Pancreas (tissue), 10 donors: Measurements from ENCODE around the gene SBNO2. TPM values are rescaled to one million over a fixed set of nuclear protein-coding genes. Genes with fewer than 3 reads are reported as not detected.
"Not testable (repeated sequence)": the region's sequence is repeated elsewhere in the genome, so short reads cannot be mapped to it uniquely, and the experiment has no call there.

Source experiments
- ATAC-seq, 4 donors: fragments of 200-7000 bp; cut with Tn5 transposase; one replicate each; pipeline versions ENCODE4 v1.8.0 to v1.9.1; 2020; ENCODE audit warnings: mild to moderate bottlenecking in 4 of 4, moderate library complexity in 4 of 4
- DNase-seq, 6 donors: peaks; one replicate each; pipeline ENCODE4 v3.0.0-alpha.2; 2020
- FAIRE-seq: peaks from 2 replicates; lab custom pipeline; 2012; peaks lifted over from hg19 to GRCh38; lab: Jason Lieb, UNC
- H3K27ac ChIP-seq, 4 donors: fragments of 200-600 bp; sonication (generic); 1 replicate in 3 of 4; 2 replicates in 1 of 4; pipeline versions ENCODE4 v1.5.0 to v1.8.0; 2020
- H3K27me3 ChIP-seq, 4 donors: fragments of 200-600 bp; one replicate each; pipeline ENCODE4 v1.8.0; 2021
- H3K36me3 ChIP-seq, 3 donors: fragments of 200-600 bp; sonication (generic) in 1 of 3; one replicate each; pipeline versions ENCODE4 v1.5.0 to v1.8.0; 2020 to 2021
- H3K4me1 ChIP-seq, 3 donors: fragments of 200-600 bp; one replicate each; pipeline ENCODE4 v1.8.0; 2021
- H3K4me3 ChIP-seq, 4 donors: fragments of 200-600 bp; sonication (generic) in 2 of 4; one replicate each; pipeline versions ENCODE4 v1.5.0 to v1.8.0; 2020 to 2021
- H3K9me3 ChIP-seq, 4 donors: fragments of 200-600 bp; one replicate each; pipeline ENCODE4 v1.8.0; 2021
- CTCF ChIP-seq, 4 donors: fragments of 200-600 bp; sonication (generic) in 3 of 4; IDR thresholded peaks; one replicate each; pipeline versions ENCODE4 v1.5.0 to v1.8.0; 2021; ENCODE audit warnings: antibody characterized with exemption in 4 of 4
- WGBS, 2 donors: extraction: QIAGEN DNeasy Blood & Tissue Kit; methylation state at CpG; one replicate each; pipeline ENCODE4 v1.1.7; 2013; 5-methylcytosine and 5-hydroxymethylcytosine counted together
- intact Hi-C, 3 donors: fragments of 100-400 bp; cut with DNase I; formaldehyde crosslinking; loops; one replicate each; pipeline versions ENCODE4 v1.11.1 to v1.14.2; 2022
- polyA plus RNA-seq, 2 donors: library from polyadenylated mRNA; stranded (reverse); fragments of 200-250 nt; gene quantifications; one replicate each; pipeline ENCODE4 v1.2.3, GENCODE V29; 2013
- total RNA-seq, 6 donors: library from RNA; stranded (reverse); fragmentation: NEBNext Ultra II Directional in 4 of 6; extraction: Animal tissue kit (Norgen Biotek cat#: 25700) in 4 of 6; gene quantifications; one replicate each; pipeline versions ENCODE4 v1.2.1 to v1.2.4, GENCODE V29; 2021 to 2023
- donor health status: healthy with polysubstance abuse.
- donor health status: DM: no; HTN: no; CAD: no; lungs with moderate emphysema.
- donor health status: DM: no; HTN: no; CAD: no.
- donor health status: control.
- donor health status: control.
- donor health status: Bipolar disorder and iron deficiency.
- donor health status: DM: yes; HTN: yes; CAD: no.
- donor health status: DM: no; HTN: no; CAD: no.
- donor health status: DM: no; HTN: no; CAD: no.
- donor health status: DM: yes; HTN: yes; CAD: no.

Gene SBNO2
- total and polyA plus RNA-seq, 8 donors = 16.8 to 53.9 (median 27.4) TPM

GRCh38 chr19:1213391-1214286, 39.6 kb upstream of the SBNO2 start:
- intact Hi-C loops = no loop called here
- peaks cover 27 to 49% (median 42%) of the 10 kb centered on the region in 3 donors for H3K4me1 ChIP-seq
- peak in 3 of 4 donors; percentile 25 to 65 (median 31) for ATAC-seq
- FAIRE-seq = no peak
- H3K9me3 ChIP-seq = no peaks in the 10 kb centered on the region
- DNase-seq = peak in 3 of 6 donors; percentile 61 to 77 (median 61)
- WGBS, 2 donors = 72 to 75% methylated on average over 39 of the region's 39 CpGs
- peak overlapping the region; percentile 36 to 88 (median 71) for H3K27ac ChIP-seq
- no peaks in the 10 kb centered on the region for H3K27me3 ChIP-seq
- no peak overlapping the region for H3K4me3 ChIP-seq
- no peak for TF ChIP-seq CTCF (IDR thresholded peaks at IDR 0.05)
- no peaks in the 10 kb centered on the region for H3K36me3 ChIP-seq

- DNase-seq = peak; percentile 82 to 94 (median 92)
- 51% methylated on average over 32 to 33 of the region's 33 CpGs for WGBS, 2 donors
- no peaks in the 10 kb centered on the region for H3K36me3 ChIP-seq
- TF ChIP-seq CTCF (IDR thresholded peaks at IDR 0.05) = no peak
- intact Hi-C loops = no loop called here
- no peaks in the 10 kb centered on the region for H3K9me3 ChIP-seq
- no peak for FAIRE-seq
- H3K27ac ChIP-seq = peak overlapping the region; percentile 3 to 68 (median 42)
- H3K4me3 ChIP-seq = peak overlapping the region in 2 of 4 donors; percentile 20 to 21
- H3K27me3 ChIP-seq = no peaks in the 10 kb centered on the region
- peaks cover 27 to 58% (median 50%) of the 10 kb centered on the region in 3 donors for H3K4me1 ChIP-seq
- peak; percentile 43 to 67 (median 64) for ATAC-seq
Measured at GRCh38 chr19:1211494-1212234, 37.6 kb upstream of the SBNO2 start.

- H3K27ac ChIP-seq = no peak overlapping the region
- no peak overlapping the region for H3K4me3 ChIP-seq
- TF ChIP-seq CTCF (IDR thresholded peaks at IDR 0.05) = no peak
- intact Hi-C loops = no loop called here
- no peaks in the 10 kb centered on the region for H3K27me3 ChIP-seq
- 89 to 90% methylated on average over 13 of the region's 13 CpGs for WGBS, 2 donors
- FAIRE-seq = no peak
- peak in 3 of 6 donors; percentile 20 to 63 (median 47) for DNase-seq
- peaks cover 23 to 50% (median 41%) of the 10 kb centered on the region in 3 donors for H3K4me1 ChIP-seq
- H3K36me3 ChIP-seq = no peaks in the 10 kb centered on the region
- no peaks in the 10 kb centered on the region for H3K9me3 ChIP-seq
- ATAC-seq = no peak
Measured at GRCh38 chr19:1210227-1210538, 36.1 kb upstream of the SBNO2 start.

GRCh38 chr19:1208830-1209229, 34.8 kb upstream of the SBNO2 start:
- not testable (repeated sequence) for FAIRE-seq
- H3K4me3 ChIP-seq = peak overlapping the region in 1 of 4 donors; percentile 12
- WGBS, 2 donors = 62 to 70% methylated on average over 10 of the region's 10 CpGs

GRCh38 chr19:1206864-1207450, 32.9 kb upstream of the SBNO2 start:
- FAIRE-seq = no peak
- peaks cover 18 to 32% (median 32%) of the 10 kb centered on the region in 3 donors for H3K4me1 ChIP-seq
- WGBS, 2 donors = 1% methylated on average over 38 of the region's 38 CpGs

More at GRCh38 chr19:1208830-1209229, 34.8 kb upstream of the SBNO2 start:
- intact Hi-C loops, ATAC-seq, H3K36me3 ChIP-seq, H3K27me3 ChIP-seq, H3K9me3 ChIP-seq: not testable (repeated sequence)
- H3K27ac ChIP-seq = peak overlapping the region in 1 of 4 donors; percentile 24
- DNase-seq = peak in 3 of 6 donors; percentile 19 to 56 (median 51)
- H3K4me1 ChIP-seq = peaks cover 18 to 38% (median 32%) of the 10 kb centered on the region in 3 donors

More at GRCh38 chr19:1206864-1207450, 32.9 kb upstream of the SBNO2 start:
- TF ChIP-seq CTCF (IDR thresholded peaks at IDR 0.05) = no peak
- H3K27ac ChIP-seq = peak overlapping the region; percentile 17 to 76 (median 74)
- intact Hi-C loops = no loop called here
- H3K36me3 ChIP-seq = no peaks in the 10 kb centered on the region
- DNase-seq = peak in 4 of 6 donors; percentile 52 to 83 (median 68)
- H3K4me3 ChIP-seq = peak overlapping the region; percentile 58 to 83 (median 76)
- H3K9me3 ChIP-seq = no peaks in the 10 kb centered on the region
- H3K27me3 ChIP-seq = no peaks in the 10 kb centered on the region
- ATAC-seq = peak; percentile 2 to 14 (median 8)
